ENCODE results near the gene RAI14. TPM values are rescaled to one million over a fixed set of nuclear protein-coding genes. Genes with fewer than 3 reads are reported as not detected.

Gene RAI14
- total RNA-seq, 2 donors from 2014 or later = 25.7 to 27.5 TPM

DNA sequence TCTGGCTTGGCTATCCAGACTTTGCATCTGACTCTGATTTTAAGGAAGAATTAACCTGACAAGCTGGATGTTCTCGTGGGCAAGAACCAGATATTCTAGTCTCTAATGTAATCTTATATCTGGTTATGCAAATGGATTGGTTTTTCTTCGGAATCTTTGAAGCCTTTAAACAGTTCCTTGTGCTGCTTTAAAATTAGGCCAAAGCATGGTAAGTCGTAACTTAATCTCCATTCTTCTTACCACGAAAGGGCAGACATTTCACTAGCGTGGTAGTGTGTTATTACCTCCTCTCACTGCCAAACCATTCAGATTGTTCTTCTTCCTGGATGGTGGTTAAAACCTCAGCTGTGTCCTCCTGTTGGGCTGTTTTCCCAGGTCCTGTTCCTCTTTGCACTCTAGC lies 148.8 kb downstream of the RAI14 start:
- 85 to 86% methylated on average over 5 of the region's 5 CpGs for WGBS, 2 donors
- no peak for ATAC-seq
- Histone ChIP-seq H3K9me3 (no peaks in the 10 kb centered on the region), H3K27me3 (no peaks in the 10 kb centered on the region), H3K4me1 (no peaks in the 10 kb centered on the region), H3K4me3 (no peak overlapping the region), H3K27ac (no peak overlapping the region), H3K36me3 (replicated peaks in 1 of 2; ENCODE audit: insufficient read depth in 1 of 2, low read depth in 2 of 2) (no peaks in the 10 kb centered on the region)
- no peak for TF ChIP-seq POLR2A (IDR thresholded peaks at IDR 0.05)
- TF ChIP-seq, protein P1, sequence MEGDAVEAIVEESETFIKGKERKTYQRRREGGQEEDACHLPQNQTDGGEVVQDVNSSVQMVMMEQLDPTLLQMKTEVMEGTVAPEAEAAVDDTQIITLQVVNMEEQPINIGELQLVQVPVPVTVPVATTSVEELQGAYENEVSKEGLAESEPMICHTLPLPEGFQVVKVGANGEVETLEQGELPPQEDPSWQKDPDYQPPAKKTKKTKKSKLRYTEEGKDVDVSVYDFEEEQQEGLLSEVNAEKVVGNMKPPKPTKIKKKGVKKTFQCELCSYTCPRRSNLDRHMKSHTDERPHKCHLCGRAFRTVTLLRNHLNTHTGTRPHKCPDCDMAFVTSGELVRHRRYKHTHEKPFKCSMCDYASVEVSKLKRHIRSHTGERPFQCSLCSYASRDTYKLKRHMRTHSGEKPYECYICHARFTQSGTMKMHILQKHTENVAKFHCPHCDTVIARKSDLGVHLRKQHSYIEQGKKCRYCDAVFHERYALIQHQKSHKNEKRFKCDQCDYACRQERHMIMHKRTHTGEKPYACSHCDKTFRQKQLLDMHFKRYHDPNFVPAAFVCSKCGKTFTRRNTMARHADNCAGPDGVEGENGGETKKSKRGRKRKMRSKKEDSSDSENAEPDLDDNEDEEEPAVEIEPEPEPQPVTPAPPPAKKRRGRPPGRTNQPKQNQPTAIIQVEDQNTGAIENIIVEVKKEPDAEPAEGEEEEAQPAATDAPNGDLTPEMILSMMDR (IDR thresholded peaks at IDR 0.05) = no peak
- intact Hi-C loops (cut with DNase I) = no loop called here
- DNase-seq = no peak

DNA sequence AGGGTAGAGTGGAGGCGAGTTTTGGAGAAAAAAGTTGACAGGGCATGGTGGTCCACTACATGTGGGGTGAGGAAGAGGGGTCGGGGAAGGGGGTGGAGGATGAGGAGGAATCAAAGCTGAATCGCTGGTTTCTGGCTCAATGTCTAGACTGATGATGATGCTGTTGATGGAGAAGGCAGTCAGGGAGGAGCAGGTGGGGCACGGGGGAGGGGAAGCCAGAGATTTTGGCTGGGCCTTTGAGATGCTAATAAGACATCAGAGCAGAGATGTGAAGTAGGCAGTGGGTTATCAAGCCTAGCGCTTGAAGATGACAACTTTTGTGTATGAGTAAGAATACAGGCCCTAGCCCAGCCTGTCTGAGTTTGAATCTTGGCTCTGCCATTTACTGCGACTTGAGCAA lies 150.4 kb downstream of the RAI14 start:
- ATAC-seq = no peak
- Histone ChIP-seq H3K4me3 (no peak overlapping the region), H3K27me3 (no peaks in the 10 kb centered on the region), H3K27ac (no peak overlapping the region), H3K4me1 (no peaks in the 10 kb centered on the region), H3K9me3 (no peaks in the 10 kb centered on the region), H3K36me3 (replicated peaks in 1 of 2; ENCODE audit: insufficient read depth in 1 of 2, low read depth in 2 of 2) (no peaks in the 10 kb centered on the region)
- TF ChIP-seq, protein P1 (IDR thresholded peaks at IDR 0.05) = no peak
- TF ChIP-seq POLR2A (IDR thresholded peaks at IDR 0.05) = no peak
- no peak for DNase-seq
- intact Hi-C loops (cut with DNase I) = no loop called here
- WGBS, 2 donors = 92 to 95% methylated on average over 6 of the region's 6 CpGs

DNA sequence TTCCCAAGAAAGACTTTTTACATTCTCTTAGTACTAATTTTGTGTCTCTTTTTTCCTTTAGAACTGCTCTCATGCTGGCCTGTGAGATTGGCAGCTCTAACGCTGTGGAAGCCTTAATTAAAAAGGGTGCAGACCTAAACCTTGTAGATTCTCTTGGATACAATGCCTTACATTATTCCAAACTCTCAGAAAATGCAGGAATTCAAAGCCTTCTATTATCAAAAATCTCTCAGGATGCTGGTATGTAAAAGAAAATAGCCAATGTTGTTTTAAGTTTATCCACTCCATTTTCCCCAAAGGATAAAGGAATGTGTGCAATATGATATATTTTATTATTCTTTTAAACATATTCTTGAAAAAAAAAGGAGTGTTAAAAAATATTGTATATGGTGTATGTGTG lies 155.6 kb downstream of the RAI14 start:
- ATAC-seq = no peak
- no peaks in the 10 kb centered on the region for H3K27me3 ChIP-seq
- H3K36me3 ChIP-seq (replicated peaks in 1 of 2; ENCODE audit: insufficient read depth in 1 of 2, low read depth in 2 of 2) = no peaks in the 10 kb centered on the region
- no peaks in the 10 kb centered on the region for H3K9me3 ChIP-seq
- WGBS, 2 donors = 72 to 85% methylated on average over 1 of the region's 1 CpG
- H3K4me1 ChIP-seq = no peaks in the 10 kb centered on the region
- H3K27ac ChIP-seq = no peak overlapping the region
- H3K4me3 ChIP-seq = no peak overlapping the region
- intact Hi-C loops (cut with DNase I) = no loop called here
- DNase-seq = no peak
- no peak for TF ChIP-seq POLR2A (IDR thresholded peaks at IDR 0.05)
- TF ChIP-seq, protein P1 (IDR thresholded peaks at IDR 0.05) = no peak

DNA sequence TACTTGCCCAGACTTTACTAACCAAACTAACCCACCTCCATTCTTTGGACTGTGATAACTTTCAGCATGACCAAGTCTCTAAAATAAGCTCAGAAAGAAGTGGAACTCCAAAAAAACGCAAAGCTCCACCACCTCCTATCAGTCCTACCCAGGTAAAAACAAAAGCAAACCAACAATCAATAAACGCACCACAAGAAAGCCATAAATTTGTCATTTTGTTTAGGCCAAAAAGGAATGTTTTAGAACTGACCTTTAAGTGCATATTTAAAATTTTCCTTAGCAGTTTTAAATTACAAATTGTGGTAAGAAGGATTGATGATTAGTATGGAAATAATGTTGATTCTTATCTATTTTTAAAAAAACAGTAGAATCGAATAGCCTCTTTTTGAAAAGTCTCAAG lies 157.4 kb downstream of the RAI14 start:
- no peak overlapping the region for H3K4me3 ChIP-seq
- H3K9me3 ChIP-seq = no peaks in the 10 kb centered on the region
- TF ChIP-seq POLR2A (IDR thresholded peaks at IDR 0.05) = no peak
- TF ChIP-seq, protein P1 (IDR thresholded peaks at IDR 0.05) = no peak
- intact Hi-C loops (cut with DNase I) = no loop called here
- no peak for DNase-seq
- H3K4me1 ChIP-seq = no peaks in the 10 kb centered on the region
- no peaks in the 10 kb centered on the region for H3K36me3 ChIP-seq (replicated peaks in 1 of 2; ENCODE audit: insufficient read depth in 1 of 2, low read depth in 2 of 2)
- H3K27me3 ChIP-seq = no peaks in the 10 kb centered on the region
- no peak overlapping the region for H3K27ac ChIP-seq
- no peak for ATAC-seq
- WGBS, 2 donors = 67 to 80% methylated on average over 3 of the region's 3 CpGs

DNA sequence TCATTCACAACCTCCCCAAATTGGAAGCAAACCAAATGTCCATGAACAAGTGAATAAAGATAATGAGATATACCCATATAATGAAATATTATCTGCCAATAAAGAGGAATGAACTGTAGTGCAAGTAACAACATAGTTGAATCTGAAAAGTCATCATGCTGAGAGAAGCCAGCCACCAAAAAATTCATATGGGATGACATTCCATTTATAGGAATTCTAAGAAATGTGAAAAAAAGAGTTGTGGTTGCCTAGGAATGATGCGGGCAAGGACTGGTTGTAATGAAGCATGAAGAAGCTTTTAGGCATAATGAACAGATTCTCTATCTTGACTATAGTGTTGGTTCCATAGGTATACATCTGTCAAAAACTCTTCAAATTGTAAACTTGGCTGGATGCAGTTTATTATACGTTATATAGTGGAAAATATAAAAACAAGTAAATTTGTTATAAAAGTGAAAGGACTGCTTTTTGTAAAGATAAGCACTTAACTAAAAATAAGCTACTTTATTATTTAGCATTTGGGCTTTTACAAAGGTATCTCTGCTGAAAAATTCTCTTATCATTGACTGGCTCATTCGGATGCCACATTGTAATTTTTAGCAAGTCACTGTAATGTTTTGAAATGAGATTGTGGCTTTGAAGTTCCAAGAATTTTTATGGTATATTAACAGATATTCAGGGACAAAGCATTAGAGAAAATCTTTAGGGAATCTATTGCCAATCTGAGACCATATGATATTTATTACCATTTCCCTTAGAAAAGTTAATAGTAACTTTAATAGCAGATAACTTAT lies 161.6 kb downstream of the RAI14 start:
- Histone ChIP-seq H3K27me3 (no peaks in the 10 kb centered on the region), H3K9me3 (no peaks in the 10 kb centered on the region), H3K27ac (no peak overlapping the region), H3K36me3 (replicated peaks in 1 of 2; ENCODE audit: insufficient read depth in 1 of 2, low read depth in 2 of 2) (no peaks in the 10 kb centered on the region), H3K4me3 (no peak overlapping the region), H3K4me1 (no peaks in the 10 kb centered on the region)
- TF ChIP-seq, protein P1 (IDR thresholded peaks at IDR 0.05) = no peak
- no peak for TF ChIP-seq POLR2A (IDR thresholded peaks at IDR 0.05)
- ATAC-seq (no peak), DNase-seq (no peak)
- intact Hi-C loops (cut with DNase I) = no loop called here
- WGBS, 2 donors = 90 to 91% methylated on average over 3 of the region's 3 CpGs

All from body of pancreas (tissue), 4 donors.